ENCODE results near the gene PAX7.

The PAX7 gene

GRCh38 chr1:18724801-18725200 is 94.2 kb downstream of the PAX7 start:
- H3K79me2 ChIP-seq (ENCODE audit: insufficient read depth, low read depth): no peaks in the 10 kb centered on the region
- no peak overlapping the region for H3K27ac ChIP-seq
- no peaks in the 10 kb centered on the region for H3K4me1 ChIP-seq (ENCODE audit: low read depth, poor library complexity, severe bottlenecking)
- no peak overlapping the region for H3K9ac ChIP-seq
- H3K27me3 ChIP-seq (ENCODE audit: insufficient read depth, low read depth): peaks cover 14% of the 10 kb centered on the region; the same call in 1 of the 2 replicates
- H2AFZ ChIP-seq (ENCODE audit: low read depth): no peak overlapping the region
- TF ChIP-seq CTCF (conservative IDR thresholded peaks at IDR 0.05; ENCODE audit: low read depth, low read length): no peak
- no peaks in the 10 kb centered on the region for H4K20me1 ChIP-seq (ENCODE audit: insufficient read depth)
- no peak overlapping the region for H3K4me3 ChIP-seq (IDR thresholded peaks at IDR 0.05; ENCODE audit: insufficient read depth, low read depth, low read length)
- H3K36me3 ChIP-seq (ENCODE audit: insufficient read depth): no peaks in the 10 kb centered on the region
- H3K4me2 ChIP-seq: no peak overlapping the region

GRCh38 chr1:18725231-18725895 is 94.7 kb downstream of the PAX7 start:
- Histone ChIP-seq H3K4me2 (no peak overlapping the region), H3K9ac (no peak overlapping the region), H2AFZ (ENCODE audit: low read depth) (no peak overlapping the region), H3K36me3 (ENCODE audit: insufficient read depth) (no peaks in the 10 kb centered on the region), H3K4me1 (ENCODE audit: low read depth, poor library complexity, severe bottlenecking) (no peaks in the 10 kb centered on the region), H3K27me3 (ENCODE audit: insufficient read depth, low read depth) (peaks cover 14% of the 10 kb centered on the region; the same call in 1 of the 2 replicates), H3K79me2 (ENCODE audit: insufficient read depth, low read depth) (no peaks in the 10 kb centered on the region), H4K20me1 (ENCODE audit: insufficient read depth) (no peaks in the 10 kb centered on the region), H3K4me3 (IDR thresholded peaks at IDR 0.05; ENCODE audit: insufficient read depth, low read depth, low read length) (no peak overlapping the region), H3K27ac (no peak overlapping the region)
- no peak for TF ChIP-seq CTCF (conservative IDR thresholded peaks at IDR 0.05; ENCODE audit: low read depth, low read length)

GRCh38 chr1:18726368-18726767 is 95.7 kb downstream of the PAX7 start:
- Histone ChIP-seq H3K36me3 (ENCODE audit: insufficient read depth) (no peaks in the 10 kb centered on the region), H4K20me1 (ENCODE audit: insufficient read depth) (no peaks in the 10 kb centered on the region), H3K27ac (no peak overlapping the region), H3K4me2 (no peak overlapping the region), H2AFZ (ENCODE audit: low read depth) (no peak overlapping the region), H3K4me3 (IDR thresholded peaks at IDR 0.05; ENCODE audit: insufficient read depth, low read depth, low read length) (no peak overlapping the region), H3K27me3 (ENCODE audit: insufficient read depth, low read depth) (peaks cover 14% of the 10 kb centered on the region; the same call in 1 of the 2 replicates), H3K79me2 (ENCODE audit: insufficient read depth, low read depth) (no peaks in the 10 kb centered on the region), H3K9ac (no peak overlapping the region), H3K4me1 (ENCODE audit: low read depth, poor library complexity, severe bottlenecking) (no peaks in the 10 kb centered on the region)
- TF ChIP-seq CTCF (conservative IDR thresholded peaks at IDR 0.05; ENCODE audit: low read depth, low read length): no peak

- no peaks in the 10 kb centered on the region for H4K20me1 ChIP-seq (ENCODE audit: insufficient read depth)
- H3K4me3 ChIP-seq (IDR thresholded peaks at IDR 0.05; ENCODE audit: insufficient read depth, low read depth, low read length): no peak overlapping the region
- no peak overlapping the region for H3K27ac ChIP-seq
- no peak overlapping the region for H3K9ac ChIP-seq
- no peaks in the 10 kb centered on the region for H3K4me1 ChIP-seq (ENCODE audit: low read depth, poor library complexity, severe bottlenecking)
- no peaks in the 10 kb centered on the region for H3K79me2 ChIP-seq (ENCODE audit: insufficient read depth, low read depth)
- TF ChIP-seq CTCF (conservative IDR thresholded peaks at IDR 0.05; ENCODE audit: low read depth, low read length): no peak
- peaks cover 12% of the 10 kb centered on the region for H3K27me3 ChIP-seq (ENCODE audit: insufficient read depth, low read depth)
- H3K36me3 ChIP-seq (ENCODE audit: insufficient read depth): no peaks in the 10 kb centered on the region
- no peak overlapping the region for H3K4me2 ChIP-seq
- no peak overlapping the region for H2AFZ ChIP-seq (ENCODE audit: low read depth)
Measured at GRCh38 chr1:18727956-18728355, 97.3 kb downstream of the PAX7 start.

Measured in KMS-11 (cell line).